ENCODE measurements around the gene KLRB1.

The KLRB1 gene

DNA sequence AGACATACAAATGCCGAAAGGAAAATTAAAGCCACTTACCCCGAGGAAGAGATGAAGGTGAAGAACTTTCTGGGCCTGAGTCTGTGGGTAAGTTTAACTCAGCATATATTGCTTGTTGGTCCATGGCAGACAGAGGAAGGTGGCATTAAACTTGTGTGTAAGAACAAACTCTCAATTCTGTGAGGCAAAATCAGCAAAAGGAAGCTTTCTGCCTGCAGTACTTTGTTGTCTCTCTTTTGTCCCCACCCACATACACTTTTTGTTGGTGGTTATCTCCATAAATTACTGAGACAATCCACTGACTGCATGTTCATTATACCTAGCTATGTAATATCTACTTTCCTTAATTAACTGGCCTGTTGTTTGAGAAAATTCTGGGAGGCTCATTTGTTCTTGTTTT lies at the start of gene KLRB1:
TSS of gene KLRB1 (minus strand) at position 201 of the 400 bp plus-strand sequence. CDS start at position 124, 77 bp downstream.
- no peak for DNase-seq (ENCODE audit: extremely low spot score)
- ChIA-PET CTCF (no interaction called here), POLR2A (no interaction called here)
- no peak for TF ChIP-seq SP1 (IDR thresholded peaks at IDR 0.05)
- TF ChIP-seq LEF1 (IDR thresholded peaks at IDR 0.05; ENCODE audit: borderline replicate concordance) = no peak
- no peak for TF ChIP-seq ZNF384 (IDR thresholded peaks at IDR 0.05)
- TF ChIP-seq FOXM1 (IDR thresholded peaks at IDR 0.05; ENCODE audit: borderline replicate concordance) = no peak
- no peak for TF ChIP-seq ELF4 (IDR thresholded peaks at IDR 0.05)
- TF ChIP-seq BHLHE40 (IDR thresholded peaks at IDR 0.05; ENCODE audit: borderline replicate concordance) = no peak
- TF ChIP-seq ARNT (IDR thresholded peaks at IDR 0.05) = no peak
- no peak for TF ChIP-seq FOXA1 (IDR thresholded peaks at IDR 0.05)
- TF ChIP-seq CTBP1 (IDR thresholded peaks at IDR 0.05; ENCODE audit: borderline replicate concordance) = no peak
- TF ChIP-seq, protein P1, sequence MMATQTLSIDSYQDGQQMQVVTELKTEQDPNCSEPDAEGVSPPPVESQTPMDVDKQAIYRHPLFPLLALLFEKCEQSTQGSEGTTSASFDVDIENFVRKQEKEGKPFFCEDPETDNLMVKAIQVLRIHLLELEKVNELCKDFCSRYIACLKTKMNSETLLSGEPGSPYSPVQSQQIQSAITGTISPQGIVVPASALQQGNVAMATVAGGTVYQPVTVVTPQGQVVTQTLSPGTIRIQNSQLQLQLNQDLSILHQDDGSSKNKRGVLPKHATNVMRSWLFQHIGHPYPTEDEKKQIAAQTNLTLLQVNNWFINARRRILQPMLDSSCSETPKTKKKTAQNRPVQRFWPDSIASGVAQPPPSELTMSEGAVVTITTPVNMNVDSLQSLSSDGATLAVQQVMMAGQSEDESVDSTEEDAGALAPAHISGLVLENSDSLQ (IDR thresholded peaks at IDR 0.05) = no peak
- TF ChIP-seq L3MBTL2 (conservative IDR thresholded peaks at IDR 0.05) = no peak
- TF ChIP-seq NFRKB (IDR thresholded peaks at IDR 0.05) = no peak
- no peak for TF ChIP-seq FOXK2 (IDR thresholded peaks at IDR 0.05)
- TF ChIP-seq HDGF (IDR thresholded peaks at IDR 0.05; ENCODE audit: borderline replicate concordance) = no peak
- no peak for TF ChIP-seq SUZ12 (IDR thresholded peaks at IDR 0.05)
- TF ChIP-seq TARDBP (IDR thresholded peaks at IDR 0.05) = no peak

DNA sequence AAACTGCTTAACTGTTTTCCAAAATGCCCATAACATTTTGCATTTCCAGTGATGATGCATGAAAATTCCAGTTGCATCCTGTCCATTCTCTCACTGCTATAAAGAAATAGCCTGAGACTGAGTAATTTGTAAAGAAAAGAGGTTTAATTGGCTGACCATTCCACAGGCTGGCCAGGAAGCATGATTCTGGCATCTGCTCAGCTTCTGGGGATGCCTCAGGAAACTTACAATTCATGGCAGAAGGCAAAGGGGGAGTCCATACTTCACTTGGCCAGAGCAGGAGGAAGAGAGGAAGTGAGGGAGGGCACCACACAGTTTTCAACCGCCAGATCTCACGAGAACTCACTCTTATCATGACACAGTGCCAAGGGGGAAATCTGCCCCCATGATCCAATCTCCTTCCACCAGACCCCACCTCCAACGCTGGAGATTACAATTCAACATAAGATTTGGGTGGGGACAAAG lies 43.6 kb upstream of the KLRB1 start:
- no peak for DNase-seq (ENCODE audit: extremely low spot score)

DNA sequence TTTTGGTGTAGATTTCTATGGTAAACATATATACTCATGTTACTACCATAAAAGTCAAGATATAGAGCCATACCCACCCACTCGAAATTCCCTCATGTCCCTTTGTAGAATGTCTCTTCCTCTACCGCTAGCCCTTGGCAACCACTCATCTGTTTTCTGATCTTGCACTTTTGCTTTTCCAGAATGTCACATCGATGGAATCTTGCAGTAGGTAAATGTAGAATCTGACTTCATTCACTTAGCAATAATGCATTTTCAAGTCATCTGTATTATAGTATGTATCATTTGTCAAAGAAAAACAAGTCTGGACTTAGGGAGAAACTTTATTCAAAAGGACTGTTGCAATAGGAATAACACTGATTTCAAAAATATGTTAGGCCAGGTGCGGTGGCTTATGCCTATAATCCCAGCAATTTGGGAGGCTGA lies 42.4 kb upstream of the KLRB1 start:
- TF ChIP-seq HDGF (IDR thresholded peaks at IDR 0.05; ENCODE audit: borderline replicate concordance) (no peak), CTBP1 (IDR thresholded peaks at IDR 0.05; ENCODE audit: borderline replicate concordance) (no peak), FOXA1 (IDR thresholded peaks at IDR 0.05) (no peak), ELF4 (IDR thresholded peaks at IDR 0.05) (no peak)
- no peak for DNase-seq (ENCODE audit: extremely low spot score)
- CTCF ChIA-PET = no interaction called here
- POLR2A ChIA-PET = no interaction called here

More for the DNA sequence above, 43.6 kb upstream of the KLRB1 start:
- ChIA-PET POLR2A (no interaction called here), CTCF (no interaction called here)
- TF ChIP-seq NFRKB (IDR thresholded peaks at IDR 0.05) (no peak), FOXK2 (IDR thresholded peaks at IDR 0.05) (no peak), ELF4 (IDR thresholded peaks at IDR 0.05) (no peak), L3MBTL2 (conservative IDR thresholded peaks at IDR 0.05) (no peak), HDGF (IDR thresholded peaks at IDR 0.05; ENCODE audit: borderline replicate concordance) (no peak), FOXM1 (IDR thresholded peaks at IDR 0.05; ENCODE audit: borderline replicate concordance) (no peak), BHLHE40 (IDR thresholded peaks at IDR 0.05; ENCODE audit: borderline replicate concordance) (no peak)

DNA sequence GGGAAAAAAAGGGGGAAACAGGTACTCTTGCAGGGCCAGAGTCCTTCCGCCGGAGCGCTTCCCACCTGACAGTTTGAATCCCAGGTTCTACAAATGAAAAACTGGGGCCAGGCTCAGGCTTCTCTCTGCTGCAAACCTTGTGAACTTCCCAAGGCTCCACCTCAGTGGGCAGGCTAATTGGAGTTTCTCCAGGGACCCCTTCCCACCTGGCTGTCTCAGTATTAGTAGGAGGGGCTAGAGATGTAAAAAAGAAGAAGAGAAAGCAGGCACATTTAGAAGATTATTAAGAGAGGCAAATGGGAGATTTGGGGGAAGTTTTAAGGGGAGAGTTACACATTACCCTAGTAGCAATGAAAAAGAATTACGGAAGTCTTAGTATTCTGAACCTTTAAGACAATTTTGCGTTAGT lies 41.8 kb upstream of the KLRB1 start:
- POLR2A ChIA-PET = no interaction called here
- TF ChIP-seq LEF1 (IDR thresholded peaks at IDR 0.05; ENCODE audit: borderline replicate concordance) (no peak), SP1 (IDR thresholded peaks at IDR 0.05) (no peak), ELF4 (IDR thresholded peaks at IDR 0.05) (no peak), L3MBTL2 (conservative IDR thresholded peaks at IDR 0.05) (no peak), NFRKB (IDR thresholded peaks at IDR 0.05) (no peak), FOXM1 (IDR thresholded peaks at IDR 0.05; ENCODE audit: borderline replicate concordance) (no peak), FOXA1 (IDR thresholded peaks at IDR 0.05) (no peak), SUZ12 (IDR thresholded peaks at IDR 0.05) (no peak), TARDBP (IDR thresholded peaks at IDR 0.05) (no peak), ZNF384 (IDR thresholded peaks at IDR 0.05) (no peak), BHLHE40 (IDR thresholded peaks at IDR 0.05; ENCODE audit: borderline replicate concordance) (no peak)
- DNase-seq (ENCODE audit: extremely low spot score) = no peak
- CTCF ChIA-PET = no interaction called here

DNA sequence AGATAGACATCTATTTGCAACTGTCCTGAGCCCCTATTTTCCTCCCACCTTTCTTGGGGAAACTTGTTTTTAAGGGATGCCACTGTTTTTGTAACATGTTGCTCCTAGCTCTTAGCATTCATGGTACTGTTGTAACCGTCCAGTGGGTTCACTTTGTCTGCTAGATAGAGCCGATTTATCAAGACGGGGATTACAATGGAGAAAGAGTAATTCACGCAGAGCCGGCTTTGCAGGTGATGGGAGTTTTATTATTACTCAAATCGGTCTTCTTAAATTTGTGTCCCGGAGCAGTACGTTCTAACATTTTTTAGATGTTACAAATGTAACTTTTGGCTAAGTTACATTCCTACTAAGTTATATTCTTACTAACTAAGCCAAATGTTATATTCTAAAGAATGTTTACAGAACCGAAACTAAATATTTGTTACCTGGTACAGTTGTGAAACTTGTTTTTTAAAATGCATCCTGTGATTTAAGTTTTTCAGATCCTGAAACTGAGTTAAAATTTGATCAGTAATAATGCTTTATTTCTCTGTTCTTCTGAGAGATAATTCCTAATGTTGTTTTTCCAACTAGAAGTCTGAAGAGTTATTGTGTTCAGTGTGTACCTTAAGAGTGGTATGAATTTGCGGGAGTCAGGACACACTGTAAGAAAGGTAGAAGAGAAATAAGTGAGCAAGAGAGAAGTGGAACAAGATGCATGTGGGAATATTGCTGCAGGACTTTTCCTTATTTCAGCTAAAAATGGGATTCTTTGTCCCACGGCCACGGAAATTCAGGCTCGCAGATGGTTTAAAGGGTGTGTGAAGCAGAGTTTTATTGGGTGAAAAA lies 41.2 kb upstream of the KLRB1 start:
- TF ChIP-seq FOXK2 (IDR thresholded peaks at IDR 0.05) (no peak), FOXA1 (IDR thresholded peaks at IDR 0.05) (no peak), NFRKB (IDR thresholded peaks at IDR 0.05) (no peak), L3MBTL2 (conservative IDR thresholded peaks at IDR 0.05) (no peak), SUZ12 (IDR thresholded peaks at IDR 0.05) (no peak), ARNT (IDR thresholded peaks at IDR 0.05) (no peak), BHLHE40 (IDR thresholded peaks at IDR 0.05; ENCODE audit: borderline replicate concordance) (no peak), HDGF (IDR thresholded peaks at IDR 0.05; ENCODE audit: borderline replicate concordance) (no peak), CTBP1 (IDR thresholded peaks at IDR 0.05; ENCODE audit: borderline replicate concordance) (no peak), SP1 (IDR thresholded peaks at IDR 0.05) (no peak), ZNF384 (IDR thresholded peaks at IDR 0.05) (no peak), TARDBP (IDR thresholded peaks at IDR 0.05) (no peak), LEF1 (IDR thresholded peaks at IDR 0.05; ENCODE audit: borderline replicate concordance) (no peak), FOXM1 (IDR thresholded peaks at IDR 0.05; ENCODE audit: borderline replicate concordance) (no peak), ELF4 (IDR thresholded peaks at IDR 0.05) (no peak)
- TF ChIP-seq, protein P1 (IDR thresholded peaks at IDR 0.05) = no peak
- CTCF ChIA-PET = interaction anchor here (1.2 kb wide), 1 partner anchor 14 kb away, joined by 4 read pairs; no protein-coding TSS in a partner anchor
- POLR2A ChIA-PET = interaction anchor here (0.6 to 2.0 kb wide), 3 partner anchors 10 to 33 kb away, joined by 3 to 12 read pairs (median 5); no protein-coding TSS in a partner anchor

More for the DNA sequence above, 41.2 kb upstream of the KLRB1 start:
- DNase-seq (ENCODE audit: extremely low spot score) = no peak

Data from HEK293T (cell line).